Smooth muscle cell (in vitro differentiated cells): ENCODE measurements around the gene ADAR. TPM values are rescaled to one million over a fixed set of nuclear protein-coding genes. Genes with fewer than 3 reads are reported as not detected.

Source experiments
- DNase-seq: peaks from one replicate; lab custom pipeline; 2025; ENCODE audit not compliant: unreplicated experiment; lab: John Stamatoyannopoulos, UW
- H2AFZ ChIP-seq: fragments of 200-600 bp; sonication (generic); 2 replicates; pipeline ENCODE4 v1.6.0; 2016; ENCODE audit warnings: antibody characterized with exemption, low read depth, mild to moderate bottlenecking
- H3F3A ChIP-seq: fragments of 200-600 bp; sonication (generic); 2 replicates; pipeline ENCODE4 v1.6.0; 2017; ENCODE audit warnings: antibody characterized with exemption, low read depth
- H3K27ac ChIP-seq: fragments of 200-600 bp; sonication (generic); 2 replicates; pipeline ENCODE4 v1.5.1; 2016; ENCODE audit warnings: low read depth, mild to moderate bottlenecking
- H3K27me3 ChIP-seq: fragments of 200-600 bp; sonication (generic); 2 replicates; pipeline ENCODE4 v1.6.1; 2016; ENCODE audit warnings: low read depth, mild to moderate bottlenecking
- H3K36me3 ChIP-seq: fragments of 200-600 bp; sonication (generic); 2 replicates; pipeline ENCODE4 v1.5.1; 2016; ENCODE audit warnings: low read depth
- H3K4me1 ChIP-seq: fragments of 200-600 bp; sonication (generic); 2 replicates; pipeline ENCODE4 v1.5.1; 2016; ENCODE audit warnings: low read depth
- H3K4me2 ChIP-seq: fragments of 200-600 bp; sonication (generic); 2 replicates; pipeline ENCODE4 v1.6.0; 2016; ENCODE audit warnings: mild to moderate bottlenecking
- H3K4me3 ChIP-seq: fragments of 200-600 bp; sonication (generic); 2 replicates; pipeline ENCODE4 v1.5.1; 2016; ENCODE audit warnings: mild to moderate bottlenecking
- H3K79me2 ChIP-seq: fragments of 200-600 bp; sonication (generic); 2 replicates; pipeline ENCODE4 v1.6.0; 2016; ENCODE audit warnings: low read depth, mild to moderate bottlenecking
- H3K9ac ChIP-seq: fragments of 200-600 bp; sonication (generic); 2 replicates; pipeline ENCODE4 v1.6.0; 2016; ENCODE audit warnings: low read depth
- H3K9me3 ChIP-seq: fragments of 200-600 bp; sonication (generic); replicated peaks from 2 replicates; pipeline ENCODE4 v1.5.1; 2016; ENCODE audit warnings: low read depth
- H4K20me1 ChIP-seq: fragments of 200-600 bp; sonication (generic); 2 replicates; pipeline ENCODE4 v1.6.0; 2016; ENCODE audit warnings: low read depth
- CTCF ChIP-seq: fragments of 200-600 bp; sonication (generic); IDR thresholded peaks from 2 replicates; pipeline ENCODE4 v1.5.1; 2017; ENCODE audit warnings: borderline replicate concordance, mild to moderate bottlenecking, antibody characterized with exemption; ENCODE audit not compliant: insufficient read depth, poor library complexity, severe bottlenecking
- WGBS: methylation state at CpG from one replicate; pipeline ENCODE4 v1.1.7; 2016; ENCODE audit warnings: low lambda C conversion rate; 5-methylcytosine and 5-hydroxymethylcytosine counted together
- polyA plus RNA-seq: library from polyadenylated mRNA; unstranded; fragments of >200 nt; fragmentation: Nextera tagmentation; extraction: Ambion mirVana; gene quantifications from 2 replicates; pipeline ENCODE4 v1.2.1, GENCODE V29; 2016
- total RNA-seq: library from RNA; depleted of rRNA; stranded (reverse); fragments of >200 nt; gene quantifications from 2 replicates; pipeline ENCODE4 v1.2.3, GENCODE V29; 2014

The ADAR gene
- total and polyA plus RNA-seq, 2 experiments from 2014 or later, result 39.1 to 80.6 TPM

- WGBS, result 100% methylated on average over 1 of the region's 1 CpG
Measured at GRCh38 chr1:154641534-154641933, 33.5 kb upstream of the ADAR start.

GRCh38 chr1:154639876-154640275 is 31.9 kb upstream of the ADAR start:
- H3K4me2 ChIP-seq, result no peak overlapping the region
- no peaks in the 10 kb centered on the region for H3K4me1 ChIP-seq
- no peaks in the 10 kb centered on the region for H3F3A ChIP-seq
- no peak for TF ChIP-seq CTCF
- H3K27ac ChIP-seq, result no peak overlapping the region
- peaks cover 9% of the 10 kb centered on the region for H3K27me3 ChIP-seq
- no peaks in the 10 kb centered on the region for H3K36me3 ChIP-seq
- H3K9ac ChIP-seq, result no peak overlapping the region
- no peak overlapping the region for H3K4me3 ChIP-seq
- no peaks in the 10 kb centered on the region for H3K79me2 ChIP-seq
- no peaks in the 10 kb centered on the region for H4K20me1 ChIP-seq
- DNase-seq, result no peak
- no peaks in the 10 kb centered on the region for H3K9me3 ChIP-seq
- no peak overlapping the region for H2AFZ ChIP-seq

More at GRCh38 chr1:154641534-154641933, 33.5 kb upstream of the ADAR start:
- Histone ChIP-seq H2AFZ (no peak overlapping the region), H3K4me2 (no peak overlapping the region), H3K36me3 (no peaks in the 10 kb centered on the region), H3F3A (no peaks in the 10 kb centered on the region), H3K4me3 (no peak overlapping the region), H3K9ac (no peak overlapping the region), H3K9me3 (no peaks in the 10 kb centered on the region), H4K20me1 (no peaks in the 10 kb centered on the region), H3K27ac (no peak overlapping the region), H3K27me3 (no peaks in the 10 kb centered on the region), H3K4me1 (no peaks in the 10 kb centered on the region), H3K79me2 (no peaks in the 10 kb centered on the region)
- TF ChIP-seq CTCF, result no peak
- DNase-seq, result no peak

GRCh38 chr1:154635171-154635570 is 27.2 kb upstream of the ADAR start:
- Histone ChIP-seq H3K36me3 (no peaks in the 10 kb centered on the region), H2AFZ (no peak overlapping the region), H3K9ac (no peak overlapping the region), H3F3A (no peaks in the 10 kb centered on the region), H3K79me2 (no peaks in the 10 kb centered on the region), H3K27ac (no peak overlapping the region), H3K9me3 (no peaks in the 10 kb centered on the region), H3K4me3 (no peak overlapping the region), H4K20me1 (no peaks in the 10 kb centered on the region), H3K4me2 (no peak overlapping the region), H3K4me1 (no peaks in the 10 kb centered on the region), H3K27me3 (peaks cover 22% of the 10 kb centered on the region)
- 87% methylated on average over 2 of the region's 2 CpGs for WGBS
- TF ChIP-seq CTCF, result no peak
- no peak for DNase-seq

- H4K20me1 ChIP-seq, result peaks cover 17% of the 10 kb centered on the region
- peaks cover 2% of the 10 kb centered on the region for H3K4me1 ChIP-seq
- TF ChIP-seq CTCF, result no peak
- H3K4me3 ChIP-seq, result no peak overlapping the region
- no peaks in the 10 kb centered on the region for H3K36me3 ChIP-seq
- no peak overlapping the region for H2AFZ ChIP-seq
- no peak for DNase-seq
- H3F3A ChIP-seq, result peaks cover 6% of the 10 kb centered on the region
- H3K27ac ChIP-seq, result no peak overlapping the region
- WGBS, result 0% methylated on average over 1 of the region's 1 CpG
- no peak overlapping the region for H3K4me2 ChIP-seq
- peaks cover 28% of the 10 kb centered on the region for H3K79me2 ChIP-seq
- no peaks in the 10 kb centered on the region for H3K9me3 ChIP-seq
- H3K27me3 ChIP-seq, result peaks cover 13% of the 10 kb centered on the region
- no peak overlapping the region for H3K9ac ChIP-seq
Measured at GRCh38 chr1:154629675-154630073, 21.7 kb upstream of the ADAR start.
